Measurements from ENCODE around the gene ZNRF3.

DNA sequence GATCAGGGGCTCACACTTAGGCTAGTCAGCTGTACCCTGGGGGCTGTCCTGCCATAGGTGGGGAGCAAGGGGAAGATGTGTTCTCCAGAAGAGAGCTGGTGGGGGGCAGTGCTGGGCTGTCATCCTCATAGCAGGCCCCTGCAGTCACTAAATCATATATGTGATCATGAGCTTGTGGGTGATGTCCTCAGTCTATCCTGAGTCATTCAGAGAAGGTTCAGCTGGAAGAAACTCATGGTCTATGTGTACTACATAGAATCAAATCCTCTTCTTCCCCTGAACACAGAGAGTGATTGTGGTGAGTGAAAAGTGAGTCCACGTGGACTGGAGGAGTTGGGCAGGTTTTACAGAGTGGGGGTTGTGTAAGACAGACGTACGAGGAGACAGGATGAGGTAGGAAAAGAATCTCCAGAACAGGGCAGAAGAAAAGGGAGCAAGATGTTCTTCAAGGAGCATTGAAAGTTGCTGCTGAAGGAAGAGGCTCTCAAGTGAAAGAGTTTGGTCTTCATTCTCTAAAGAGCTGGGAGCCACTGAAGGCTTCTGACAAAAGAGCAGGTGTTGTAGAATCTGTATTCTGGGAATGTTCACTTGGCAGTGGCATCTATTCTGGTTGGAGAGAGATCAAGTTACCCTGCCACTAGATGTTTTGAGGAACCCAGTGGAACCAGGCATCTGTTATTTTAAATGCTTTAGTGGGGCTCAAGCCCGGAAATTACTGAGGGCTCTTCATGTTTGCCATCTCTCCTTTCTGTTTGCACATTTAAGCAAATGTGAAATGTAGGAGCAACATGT lies 109.4 kb downstream of the ZNRF3 start:
- no peak for TF ChIP-seq POLR2AphosphoS5 (IDR thresholded peaks at IDR 0.05; ENCODE audit: low read depth, low read length)
- no peak for TF ChIP-seq POLR2A (IDR thresholded peaks at IDR 0.05; ENCODE audit: low read depth, low read length)
- no peak for TF ChIP-seq SPI1 (IDR thresholded peaks at IDR 0.05; ENCODE audit: low read depth, low read length)
- TF ChIP-seq TAF1 (IDR thresholded peaks at IDR 0.05; ENCODE audit: low read depth, low read length): no peak
